ENCODE results near the gene SLC22A1. TPM values are rescaled to one million over a fixed set of nuclear protein-coding genes. Genes with fewer than 3 reads are reported as not detected.

The SLC22A1 gene
- total and polyA plus RNA-seq, 4 donors = 0.79 to 1,107 (median 439) TPM

- Histone ChIP-seq H3K27ac (ENCODE audit: low read depth in 1 of 2, low read length in 2 of 2) (no peak overlapping the region), H3K4me1 (ENCODE audit: control insufficient read depth in 4 of 4, insufficient read depth in 4 of 4, low read length in 3 of 4) (peaks cover 8 to 29% (median 19%) of the 10 kb centered on the region in 4 donors), H3K9me3 (ENCODE audit: control insufficient read depth in 4 of 4, low read length in 3 of 4) (no peaks in the 10 kb centered on the region), H3K36me3 (ENCODE audit: control insufficient read depth in 4 of 4, insufficient read depth in 3 of 4, low read depth in 1 of 4, low read length in 3 of 4) (peaks cover 3 to 54% (median 37%) of the 10 kb centered on the region in 4 donors), H3K27me3 (ENCODE audit: control insufficient read depth in 4 of 4, insufficient read depth in 4 of 4, low read length in 3 of 4) (no peaks in the 10 kb centered on the region), H3K4me3 (ENCODE audit: low read depth in 1 of 3, low read length in 3 of 3) (no peak overlapping the region), H3K9ac (ENCODE audit: low read depth in 1 of 2, low read length in 2 of 2) (no peak overlapping the region)
- 96% methylated on average over 8 of the region's 8 CpGs for WGBS
- TF ChIP-seq SP1 (IDR thresholded peaks at IDR 0.05) (no peak), YY1 (IDR thresholded peaks at IDR 0.05) (no peak), FOXA2 (IDR thresholded peaks at IDR 0.05) (no peak), HNF4G (IDR thresholded peaks at IDR 0.05) (no peak), EGR1 (IDR thresholded peaks at IDR 0.05; ENCODE audit: low read depth in 2 of 2) (no peak), GABPA (IDR thresholded peaks at IDR 0.05 in 1 of 2, conservative IDR thresholded peaks at IDR 0.05 in 1 of 2) (no peak), RXRA (IDR thresholded peaks at IDR 0.05) (no peak), NR2F2 (IDR thresholded peaks at IDR 0.05) (no peak), RAD21 (IDR thresholded peaks at IDR 0.05) (no peak)
- TF ChIP-seq, protein P1, sequence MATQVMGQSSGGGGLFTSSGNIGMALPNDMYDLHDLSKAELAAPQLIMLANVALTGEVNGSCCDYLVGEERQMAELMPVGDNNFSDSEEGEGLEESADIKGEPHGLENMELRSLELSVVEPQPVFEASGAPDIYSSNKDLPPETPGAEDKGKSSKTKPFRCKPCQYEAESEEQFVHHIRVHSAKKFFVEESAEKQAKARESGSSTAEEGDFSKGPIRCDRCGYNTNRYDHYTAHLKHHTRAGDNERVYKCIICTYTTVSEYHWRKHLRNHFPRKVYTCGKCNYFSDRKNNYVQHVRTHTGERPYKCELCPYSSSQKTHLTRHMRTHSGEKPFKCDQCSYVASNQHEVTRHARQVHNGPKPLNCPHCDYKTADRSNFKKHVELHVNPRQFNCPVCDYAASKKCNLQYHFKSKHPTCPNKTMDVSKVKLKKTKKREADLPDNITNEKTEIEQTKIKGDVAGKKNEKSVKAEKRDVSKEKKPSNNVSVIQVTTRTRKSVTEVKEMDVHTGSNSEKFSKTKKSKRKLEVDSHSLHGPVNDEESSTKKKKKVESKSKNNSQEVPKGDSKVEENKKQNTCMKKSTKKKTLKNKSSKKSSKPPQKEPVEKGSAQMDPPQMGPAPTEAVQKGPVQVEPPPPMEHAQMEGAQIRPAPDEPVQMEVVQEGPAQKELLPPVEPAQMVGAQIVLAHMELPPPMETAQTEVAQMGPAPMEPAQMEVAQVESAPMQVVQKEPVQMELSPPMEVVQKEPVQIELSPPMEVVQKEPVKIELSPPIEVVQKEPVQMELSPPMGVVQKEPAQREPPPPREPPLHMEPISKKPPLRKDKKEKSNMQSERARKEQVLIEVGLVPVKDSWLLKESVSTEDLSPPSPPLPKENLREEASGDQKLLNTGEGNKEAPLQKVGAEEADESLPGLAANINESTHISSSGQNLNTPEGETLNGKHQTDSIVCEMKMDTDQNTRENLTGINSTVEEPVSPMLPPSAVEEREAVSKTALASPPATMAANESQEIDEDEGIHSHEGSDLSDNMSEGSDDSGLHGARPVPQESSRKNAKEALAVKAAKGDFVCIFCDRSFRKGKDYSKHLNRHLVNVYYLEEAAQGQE (IDR thresholded peaks at IDR 0.05) = no peak
- TF ChIP-seq, protein P2, sequence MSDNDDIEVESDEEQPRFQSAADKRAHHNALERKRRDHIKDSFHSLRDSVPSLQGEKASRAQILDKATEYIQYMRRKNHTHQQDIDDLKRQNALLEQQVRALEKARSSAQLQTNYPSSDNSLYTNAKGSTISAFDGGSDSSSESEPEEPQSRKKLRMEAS (IDR thresholded peaks at IDR 0.05) = no peak
- TF ChIP-seq, protein P3, sequence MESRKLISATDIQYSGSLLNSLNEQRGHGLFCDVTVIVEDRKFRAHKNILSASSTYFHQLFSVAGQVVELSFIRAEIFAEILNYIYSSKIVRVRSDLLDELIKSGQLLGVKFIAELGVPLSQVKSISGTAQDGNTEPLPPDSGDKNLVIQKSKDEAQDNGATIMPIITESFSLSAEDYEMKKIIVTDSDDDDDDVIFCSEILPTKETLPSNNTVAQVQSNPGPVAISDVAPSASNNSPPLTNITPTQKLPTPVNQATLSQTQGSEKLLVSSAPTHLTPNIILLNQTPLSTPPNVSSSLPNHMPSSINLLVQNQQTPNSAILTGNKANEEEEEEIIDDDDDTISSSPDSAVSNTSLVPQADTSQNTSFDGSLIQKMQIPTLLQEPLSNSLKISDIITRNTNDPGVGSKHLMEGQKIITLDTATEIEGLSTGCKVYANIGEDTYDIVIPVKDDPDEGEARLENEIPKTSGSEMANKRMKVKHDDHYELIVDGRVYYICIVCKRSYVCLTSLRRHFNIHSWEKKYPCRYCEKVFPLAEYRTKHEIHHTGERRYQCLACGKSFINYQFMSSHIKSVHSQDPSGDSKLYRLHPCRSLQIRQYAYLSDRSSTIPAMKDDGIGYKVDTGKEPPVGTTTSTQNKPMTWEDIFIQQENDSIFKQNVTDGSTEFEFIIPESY (IDR thresholded peaks at IDR 0.05) = no peak
- TF ChIP-seq, protein P4, sequence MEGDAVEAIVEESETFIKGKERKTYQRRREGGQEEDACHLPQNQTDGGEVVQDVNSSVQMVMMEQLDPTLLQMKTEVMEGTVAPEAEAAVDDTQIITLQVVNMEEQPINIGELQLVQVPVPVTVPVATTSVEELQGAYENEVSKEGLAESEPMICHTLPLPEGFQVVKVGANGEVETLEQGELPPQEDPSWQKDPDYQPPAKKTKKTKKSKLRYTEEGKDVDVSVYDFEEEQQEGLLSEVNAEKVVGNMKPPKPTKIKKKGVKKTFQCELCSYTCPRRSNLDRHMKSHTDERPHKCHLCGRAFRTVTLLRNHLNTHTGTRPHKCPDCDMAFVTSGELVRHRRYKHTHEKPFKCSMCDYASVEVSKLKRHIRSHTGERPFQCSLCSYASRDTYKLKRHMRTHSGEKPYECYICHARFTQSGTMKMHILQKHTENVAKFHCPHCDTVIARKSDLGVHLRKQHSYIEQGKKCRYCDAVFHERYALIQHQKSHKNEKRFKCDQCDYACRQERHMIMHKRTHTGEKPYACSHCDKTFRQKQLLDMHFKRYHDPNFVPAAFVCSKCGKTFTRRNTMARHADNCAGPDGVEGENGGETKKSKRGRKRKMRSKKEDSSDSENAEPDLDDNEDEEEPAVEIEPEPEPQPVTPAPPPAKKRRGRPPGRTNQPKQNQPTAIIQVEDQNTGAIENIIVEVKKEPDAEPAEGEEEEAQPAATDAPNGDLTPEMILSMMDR (IDR thresholded peaks at IDR 0.05; ENCODE audit: low read depth, low read length, missing input control) = no peak
- DNase-seq (ENCODE audit: low spot score) = no peak
These were observed 34.9 kb upstream of the SLC22A1 start for GRCh38 chr6:160086754-160087153.

GRCh38 chr6:160088069-160088783, 33.4 kb upstream of the SLC22A1 start:
- WGBS = 50% methylated on average over 13 of the region's 13 CpGs
- no peaks in the 10 kb centered on the region for H3K27me3 ChIP-seq (ENCODE audit: control insufficient read depth in 4 of 4, insufficient read depth in 4 of 4, low read length in 3 of 4)
- H3K27ac ChIP-seq (ENCODE audit: low read depth in 1 of 2, low read length in 2 of 2) = no peak overlapping the region
- peaks cover 3 to 57% (median 39%) of the 10 kb centered on the region in 4 donors for H3K36me3 ChIP-seq (ENCODE audit: control insufficient read depth in 4 of 4, insufficient read depth in 3 of 4, low read depth in 1 of 4, low read length in 3 of 4)
- peaks cover 9 to 42% (median 30%) of the 10 kb centered on the region in 4 donors for H3K4me1 ChIP-seq (ENCODE audit: control insufficient read depth in 4 of 4, insufficient read depth in 4 of 4, low read length in 3 of 4)
- no peak overlapping the region for H3K9ac ChIP-seq (ENCODE audit: low read depth in 1 of 2, low read length in 2 of 2)
- no peak overlapping the region for H3K4me3 ChIP-seq (ENCODE audit: low read depth in 1 of 3, low read length in 3 of 3)
- TF ChIP-seq HNF4A (conservative IDR thresholded peaks at IDR 0.05) = peak in 1 of 2 donors; percentile 27
- no peak for TF ChIP-seq YY1 (IDR thresholded peaks at IDR 0.05)
- TF ChIP-seq HNF4G (IDR thresholded peaks at IDR 0.05) = no peak
- no peak for TF ChIP-seq NR2F2 (IDR thresholded peaks at IDR 0.05)
- TF ChIP-seq FOXA2 (IDR thresholded peaks at IDR 0.05) = no peak
- no peak for TF ChIP-seq EGR1 (IDR thresholded peaks at IDR 0.05; ENCODE audit: low read depth in 2 of 2)
- TF ChIP-seq, protein P4 (IDR thresholded peaks at IDR 0.05; ENCODE audit: low read depth, low read length, missing input control) = peak; percentile 84
- TF ChIP-seq, protein P2 (IDR thresholded peaks at IDR 0.05) = no peak
- peak; percentile 85 to 88 for TF ChIP-seq RAD21 (IDR thresholded peaks at IDR 0.05)
- no peak for TF ChIP-seq SP1 (IDR thresholded peaks at IDR 0.05)
- no peak for TF ChIP-seq GABPA (IDR thresholded peaks at IDR 0.05 in 1 of 2, conservative IDR thresholded peaks at IDR 0.05 in 1 of 2)
- no peak for TF ChIP-seq FOXA1 (IDR thresholded peaks at IDR 0.05)
- H3K9me3 ChIP-seq (ENCODE audit: control insufficient read depth in 4 of 4, low read length in 3 of 4) = no peaks in the 10 kb centered on the region
- peak; percentile 65 for DNase-seq (ENCODE audit: low spot score)
